ENCODE measurements around the gene TRAP1. TPM values are rescaled to one million over a fixed set of nuclear protein-coding genes. Genes with fewer than 3 reads are reported as not detected.
A peak's percentile ranks its signal among the peaks of the same experiment; 100 is the strongest.

TRAP1 gene
- total and polyA plus RNA-seq, 8 donors, result 58.0 to 254 (median 84.0) TPM

- Histone ChIP-seq H3K27me3 (no peaks in the 10 kb centered on the region), H3K4me1 (peaks cover 0 to 24% (median 16%) of the 10 kb centered on the region in 3 donors), H3K4me3 (peak within 1 kb of the TSS in 3 of 4 donors; percentile 20 to 43 (median 31)), H3K36me3 (peaks cover 0 to 28% (median 21%) of the 10 kb centered on the region in 3 donors), H3K27ac (peak within 1 kb of the TSS; percentile 80 to 84 (median 83)), H3K9me3 (no peaks in the 10 kb centered on the region)
- 22 to 24% methylated on average over 14 of the region's 14 CpGs for WGBS, 2 donors
- DNase-seq (peak; percentile 79 to 89 (median 83)), ATAC-seq (peak; percentile 72 to 81 (median 76)), FAIRE-seq (no peak)
- peak; percentile 55 to 76 (median 70) for TF ChIP-seq CTCF (IDR thresholded peaks at IDR 0.05)
- intact Hi-C loops (cut with DNase I), result no loop called here
Observed at GRCh38 chr16:3654249-3654991, 62.9 kb downstream of the TRAP1 start, which contains the start of gene DNASE1. DNASE1 (plus strand) TSS chr16:3654691; CDS start chr16:3655374, 683 bp downstream.

- FAIRE-seq (no peak), ATAC-seq (no peak), DNase-seq (peak in 2 of 6 donors; percentile 19 to 56)
- 69 to 71% methylated on average over 14 of the region's 14 CpGs for WGBS, 2 donors
- intact Hi-C loops (cut with DNase I), result no loop called here
- H3K4me1 ChIP-seq, result peaks cover 0 to 24% (median 16%) of the 10 kb centered on the region in 3 donors
- TF ChIP-seq CTCF (IDR thresholded peaks at IDR 0.05), result no peak
- H3K36me3 ChIP-seq, result peaks cover 0 to 9% (median 8%) of the 10 kb centered on the region in 3 donors
- H3K9me3 ChIP-seq, result no peaks in the 10 kb centered on the region
- no peaks in the 10 kb centered on the region for H3K27me3 ChIP-seq
- H3K27ac ChIP-seq, result peak overlapping the region in 1 of 4 donors; percentile 22
- H3K4me3 ChIP-seq, result no peak overlapping the region
Observed at GRCh38 chr16:3652373-3653195, 64.7 kb downstream of the TRAP1 start.

- no peak for FAIRE-seq
- 83 to 88% methylated on average over 17 to 18 of the region's 18 CpGs for WGBS, 2 donors
- no peak for TF ChIP-seq CTCF (IDR thresholded peaks at IDR 0.05)
- H3K4me1 ChIP-seq, result peaks cover 0 to 19% (median 13%) of the 10 kb centered on the region in 3 donors
- H3K9me3 ChIP-seq, result no peaks in the 10 kb centered on the region
- intact Hi-C loops (cut with DNase I), result no loop called here
- no peak overlapping the region for H3K4me3 ChIP-seq
- no peak for ATAC-seq
- H3K27me3 ChIP-seq, result no peaks in the 10 kb centered on the region
- DNase-seq, result peak in 1 of 6 donors; percentile 9
- H3K36me3 ChIP-seq, result peaks cover 0 to under 1% (median 0%) of the 10 kb centered on the region in 3 donors
- no peak overlapping the region for H3K27ac ChIP-seq
Observed at GRCh38 chr16:3651461-3652372, 65.6 kb downstream of the TRAP1 start.

- no peak for ATAC-seq
- Histone ChIP-seq H3K9me3 (no peaks in the 10 kb centered on the region), H3K4me3 (no peak overlapping the region), H3K27me3 (no peaks in the 10 kb centered on the region), H3K4me1 (peaks cover 10 to 22% (median 15%) of the 10 kb centered on the region in 3 donors), H3K36me3 (no peaks in the 10 kb centered on the region), H3K27ac (no peak overlapping the region)
- WGBS, 2 donors, result 86 to 87% methylated on average over 13 of the region's 13 CpGs
- TF ChIP-seq CTCF (IDR thresholded peaks at IDR 0.05), result no peak
- no peak for FAIRE-seq
- intact Hi-C loops (cut with DNase I), result no loop called here
- DNase-seq, result no peak
Observed at GRCh38 chr16:3650631-3651265, 66.6 kb downstream of the TRAP1 start.
